Measurements from ENCODE around the gene MPRIP.

DNA sequence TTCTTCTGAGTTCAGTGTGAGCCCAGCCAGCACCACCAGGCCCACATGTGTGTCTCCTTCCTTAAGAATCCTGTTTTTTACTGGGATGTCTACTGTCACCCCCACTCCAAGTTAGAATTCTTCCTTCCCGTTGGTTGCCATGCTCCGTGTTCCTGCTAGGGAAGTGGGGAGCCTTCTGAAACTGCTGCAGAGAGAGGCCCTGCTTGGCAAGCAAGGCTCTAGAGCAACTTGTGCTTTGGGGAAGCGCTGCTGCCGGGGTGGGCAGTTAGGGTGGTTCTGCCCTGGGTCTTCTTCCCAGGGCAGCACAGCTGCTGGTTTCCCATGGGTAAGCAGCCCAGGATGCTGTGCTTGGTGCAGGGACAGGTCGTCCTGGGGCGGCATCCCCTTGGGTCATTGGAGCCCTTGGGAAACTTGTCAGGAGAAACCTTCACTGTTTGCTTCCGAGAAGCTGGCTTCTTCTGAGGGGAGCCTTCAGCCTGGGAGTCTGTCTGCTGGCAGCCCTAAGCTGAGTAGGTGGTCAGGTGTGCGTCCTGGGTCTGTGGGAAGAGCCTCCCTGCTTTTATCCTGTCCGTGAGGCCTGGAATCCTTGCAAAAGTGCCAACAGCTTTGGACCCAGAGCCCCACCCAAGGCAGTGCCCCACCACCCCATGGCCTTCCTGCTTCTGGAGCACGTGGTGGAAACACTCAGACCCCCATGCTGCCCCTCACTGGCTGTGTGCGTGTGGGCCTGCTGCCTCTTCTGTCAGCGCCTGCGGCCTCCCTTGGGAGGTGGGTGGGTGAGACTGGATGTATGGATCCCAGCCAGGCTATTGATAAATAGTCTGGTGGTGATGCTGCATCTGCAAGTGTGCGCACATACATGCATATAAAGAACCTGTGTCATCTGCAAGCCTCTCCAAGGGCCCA lies 92.0 kb downstream of the MPRIP start:
- TF ChIP-seq, protein P1, sequence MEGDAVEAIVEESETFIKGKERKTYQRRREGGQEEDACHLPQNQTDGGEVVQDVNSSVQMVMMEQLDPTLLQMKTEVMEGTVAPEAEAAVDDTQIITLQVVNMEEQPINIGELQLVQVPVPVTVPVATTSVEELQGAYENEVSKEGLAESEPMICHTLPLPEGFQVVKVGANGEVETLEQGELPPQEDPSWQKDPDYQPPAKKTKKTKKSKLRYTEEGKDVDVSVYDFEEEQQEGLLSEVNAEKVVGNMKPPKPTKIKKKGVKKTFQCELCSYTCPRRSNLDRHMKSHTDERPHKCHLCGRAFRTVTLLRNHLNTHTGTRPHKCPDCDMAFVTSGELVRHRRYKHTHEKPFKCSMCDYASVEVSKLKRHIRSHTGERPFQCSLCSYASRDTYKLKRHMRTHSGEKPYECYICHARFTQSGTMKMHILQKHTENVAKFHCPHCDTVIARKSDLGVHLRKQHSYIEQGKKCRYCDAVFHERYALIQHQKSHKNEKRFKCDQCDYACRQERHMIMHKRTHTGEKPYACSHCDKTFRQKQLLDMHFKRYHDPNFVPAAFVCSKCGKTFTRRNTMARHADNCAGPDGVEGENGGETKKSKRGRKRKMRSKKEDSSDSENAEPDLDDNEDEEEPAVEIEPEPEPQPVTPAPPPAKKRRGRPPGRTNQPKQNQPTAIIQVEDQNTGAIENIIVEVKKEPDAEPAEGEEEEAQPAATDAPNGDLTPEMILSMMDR (IDR thresholded peaks at IDR 0.05): no peak
- TF ChIP-seq POLR2AphosphoS5 (IDR thresholded peaks at IDR 0.05): no peak
